Subcutaneous adipose tissue (tissue), 4 donors: ENCODE results near the gene INCENP. TPM values are rescaled to one million over a fixed set of nuclear protein-coding genes. Genes with fewer than 3 reads are reported as not detected.

ENCODE experiments used
- total RNA-seq, 4 donors: library from RNA; depleted of rRNA; stranded (reverse); fragments of >200 nt; gene quantifications; one replicate each; pipeline ENCODE4 v1.1.0, GENCODE V29; 2016
- TF ChIP-seq, protein P1 (sequence below): fragments of 450-650 bp; IDR thresholded peaks from one replicate; pipeline ENCODE4 v1.5.1; 2016; ENCODE audit warnings: low read depth, mild to moderate bottlenecking, control low read depth, antibody characterized with exemption, moderate library complexity

Gene INCENP
- total RNA-seq, 4 donors from 2014 or later = 8.8 to 15.0 (median 12.3) TPM

DNA sequence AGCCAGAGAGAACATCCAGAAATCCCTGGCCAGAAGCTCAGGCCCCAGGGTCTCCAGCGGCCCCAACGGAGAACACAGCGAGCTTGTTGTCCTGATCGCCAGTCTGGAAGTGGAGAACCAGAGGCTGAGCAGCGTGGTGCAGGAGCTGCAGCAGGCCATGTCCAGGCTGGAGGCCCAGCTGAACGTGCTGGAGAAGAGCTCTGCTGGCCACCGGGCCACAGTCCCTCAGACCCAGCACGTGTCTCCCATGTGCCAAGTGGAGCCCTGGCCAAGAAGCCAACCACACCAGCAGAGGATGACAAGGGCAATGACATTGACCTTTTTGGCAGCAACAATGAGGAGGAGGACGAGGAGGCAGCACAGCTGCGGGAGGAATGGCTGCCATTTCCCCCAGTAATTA, 45.6 kb downstream of the INCENP start:
- TF ChIP-seq, protein P1, sequence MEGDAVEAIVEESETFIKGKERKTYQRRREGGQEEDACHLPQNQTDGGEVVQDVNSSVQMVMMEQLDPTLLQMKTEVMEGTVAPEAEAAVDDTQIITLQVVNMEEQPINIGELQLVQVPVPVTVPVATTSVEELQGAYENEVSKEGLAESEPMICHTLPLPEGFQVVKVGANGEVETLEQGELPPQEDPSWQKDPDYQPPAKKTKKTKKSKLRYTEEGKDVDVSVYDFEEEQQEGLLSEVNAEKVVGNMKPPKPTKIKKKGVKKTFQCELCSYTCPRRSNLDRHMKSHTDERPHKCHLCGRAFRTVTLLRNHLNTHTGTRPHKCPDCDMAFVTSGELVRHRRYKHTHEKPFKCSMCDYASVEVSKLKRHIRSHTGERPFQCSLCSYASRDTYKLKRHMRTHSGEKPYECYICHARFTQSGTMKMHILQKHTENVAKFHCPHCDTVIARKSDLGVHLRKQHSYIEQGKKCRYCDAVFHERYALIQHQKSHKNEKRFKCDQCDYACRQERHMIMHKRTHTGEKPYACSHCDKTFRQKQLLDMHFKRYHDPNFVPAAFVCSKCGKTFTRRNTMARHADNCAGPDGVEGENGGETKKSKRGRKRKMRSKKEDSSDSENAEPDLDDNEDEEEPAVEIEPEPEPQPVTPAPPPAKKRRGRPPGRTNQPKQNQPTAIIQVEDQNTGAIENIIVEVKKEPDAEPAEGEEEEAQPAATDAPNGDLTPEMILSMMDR = no peak

DNA sequence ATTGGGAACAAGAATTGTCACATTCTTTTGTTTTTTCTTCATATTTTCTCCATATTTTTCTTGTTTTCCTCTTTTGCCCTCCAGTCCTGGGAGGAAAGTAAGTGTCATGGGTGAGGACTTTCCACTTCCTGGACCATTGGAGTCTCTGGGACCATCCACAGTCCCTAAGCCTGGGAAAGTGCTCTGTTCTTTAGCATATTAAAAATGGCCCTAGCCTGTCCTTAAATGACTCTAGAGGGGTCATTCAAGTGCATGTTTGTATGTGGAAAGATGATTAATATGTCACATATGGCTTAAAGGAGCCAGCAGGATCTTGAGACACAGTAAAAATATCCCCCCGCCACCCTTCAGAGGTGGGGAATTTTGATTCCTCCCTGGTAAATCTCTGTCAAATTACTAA, 46.1 kb downstream of the INCENP start:
- TF ChIP-seq, protein P1 = no peak

DNA sequence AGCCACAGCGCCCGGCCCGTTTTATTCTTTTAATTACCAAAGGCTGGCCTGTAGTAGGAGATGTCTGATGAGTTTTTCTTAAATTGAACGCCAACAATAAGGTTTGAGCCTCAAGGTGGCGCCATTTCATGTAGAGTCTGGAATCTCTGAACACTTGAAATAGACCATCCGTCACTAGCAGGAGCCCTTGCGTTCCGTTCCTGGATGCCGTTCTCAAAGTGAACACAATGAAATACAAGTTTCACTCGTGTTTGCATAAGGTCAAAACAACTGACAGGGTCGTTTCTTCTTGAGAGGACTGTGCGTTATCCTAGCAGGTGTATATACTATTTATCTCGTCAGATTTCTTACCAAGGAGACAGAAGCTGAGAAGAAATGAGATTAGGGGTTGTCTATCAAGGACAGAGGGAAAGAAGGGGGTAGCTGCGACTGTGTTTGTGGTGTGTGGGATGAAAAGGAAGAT, 47.5 kb downstream of the INCENP start:
- TF ChIP-seq, protein P1 = no peak

DNA sequence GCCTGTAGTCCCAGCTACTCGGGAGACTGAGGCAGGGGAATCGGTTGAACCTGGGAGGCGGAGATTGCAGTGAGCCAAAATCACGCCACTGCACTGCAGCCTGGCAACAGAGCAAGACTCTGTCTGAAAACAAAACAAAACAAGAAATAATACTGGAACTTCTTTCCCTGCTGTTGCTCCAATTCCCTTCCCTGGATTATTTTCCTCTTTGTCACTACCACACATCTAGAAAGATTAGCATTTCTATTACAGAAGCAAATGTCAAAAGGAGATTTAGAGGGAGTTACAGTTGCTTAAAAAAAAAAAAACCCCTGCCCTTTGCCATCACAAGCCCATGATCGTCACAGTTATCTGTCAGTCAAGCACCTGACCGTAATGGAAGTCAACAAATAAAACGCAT, 48.5 kb downstream of the INCENP start:
- TF ChIP-seq, protein P1 = no peak

DNA sequence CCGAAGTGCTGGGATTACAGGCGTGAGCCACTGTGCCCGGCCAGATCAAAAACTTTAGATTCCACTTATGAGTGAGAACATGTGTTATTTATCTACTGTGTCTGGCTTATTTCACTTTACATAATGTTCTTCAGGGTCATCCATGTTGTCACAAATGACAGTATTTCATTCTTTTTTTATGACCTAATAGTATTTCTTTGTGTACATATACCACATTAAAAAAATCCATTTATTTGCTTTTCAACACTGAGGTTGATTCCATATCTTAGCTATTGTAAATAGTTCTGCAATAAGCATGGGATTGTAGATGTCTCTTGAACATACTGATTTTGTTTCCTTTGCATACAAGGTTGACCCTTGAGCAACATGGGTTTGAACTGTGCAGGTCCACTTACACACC, 53.0 kb downstream of the INCENP start:
- TF ChIP-seq, protein P1 = no peak

DNA sequence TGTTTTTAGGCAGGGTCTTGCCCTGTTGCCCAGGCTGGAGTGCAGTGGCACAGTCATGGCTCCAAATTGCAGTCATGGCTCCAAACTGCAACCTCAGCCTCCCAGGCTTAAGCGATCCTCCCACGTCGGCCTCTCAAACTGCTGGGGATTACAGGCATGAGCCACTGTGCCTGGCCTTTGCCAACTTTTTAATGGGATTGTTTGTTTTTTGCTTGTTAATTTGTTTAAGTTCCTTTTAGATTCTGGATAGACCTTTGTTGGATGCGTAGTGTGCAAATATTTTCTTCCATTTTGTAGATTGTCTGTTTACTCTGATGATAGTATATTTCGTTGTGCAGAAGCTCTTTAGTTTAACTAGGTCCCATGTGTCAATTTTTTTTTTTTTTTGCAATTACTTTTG, 56.2 kb downstream of the INCENP start:
- TF ChIP-seq, protein P1 = no peak

DNA sequence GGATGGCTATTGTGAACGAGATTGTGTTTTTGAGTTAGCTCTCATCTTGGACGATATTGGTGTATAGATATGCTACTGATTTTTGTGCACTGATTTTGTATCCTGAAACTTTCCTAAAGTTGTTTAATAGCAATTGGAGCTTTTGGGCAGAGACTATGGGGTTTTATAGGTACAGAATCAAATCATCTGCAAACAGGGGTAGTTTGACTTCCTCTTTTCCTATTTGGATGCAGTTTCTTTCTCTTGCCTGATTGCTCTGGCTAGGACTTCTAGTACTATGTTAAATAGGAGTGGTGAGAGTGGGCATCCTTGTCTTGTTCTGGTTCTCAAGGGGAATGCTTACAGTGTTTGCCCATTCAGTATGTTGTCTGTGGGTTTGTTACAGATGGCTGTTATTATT, 57.3 kb downstream of the INCENP start:
- TF ChIP-seq, protein P1 = no peak
